K562 (cell line): Measurements from ENCODE around the gene IP6K2. TPM values are rescaled to one million over a fixed set of nuclear protein-coding genes. Genes with fewer than 3 reads are reported as not detected.
A peak's percentile ranks its signal among the peaks of the same experiment; 100 is the strongest.

Experiments
- ATF1 ChIP-seq, 2 experiments: fragments of 450-650 bp in 1 of 2; IDR thresholded peaks; 2 replicates each; pipeline ENCODE4 v1.6.1; 2016; ENCODE audit warnings: missing compliant biosample characterization in 1 of 2, missing genetic modification characterization in 1 of 2
- CBX3 ChIP-seq, 2 experiments: IDR thresholded peaks; 1 replicate in 1 of 2; 2 replicates in 1 of 2; pipeline ENCODE4 v1.6.1; 2012; ENCODE audit warnings: inconsistent platforms in 2 of 2, low read length in 2 of 2, borderline replicate concordance in 1 of 2, control low read depth in 1 of 2
- CREM ChIP-seq: IDR thresholded peaks from 2 replicates; pipeline ENCODE4 v1.6.1; 2014; ENCODE audit warnings: antibody characterized with exemption, low read depth
- E2F4 ChIP-seq: sonication (generic); formaldehyde crosslinking; IDR thresholded peaks from 2 replicates; pipeline ENCODE4 v1.8.0; 2022; ENCODE audit warnings: mild to moderate bottlenecking, low read depth, missing genetic modification reagents
- ETS1 ChIP-seq: conservative IDR thresholded peaks from 2 replicates; pipeline ENCODE4 v1.6.1; 2011; ENCODE audit warnings: low read depth, mild to moderate bottlenecking, low read length; ENCODE audit not compliant: control insufficient read depth
- ETV5 ChIP-seq: sonication (generic); formaldehyde crosslinking; IDR thresholded peaks from 2 replicates; pipeline ENCODE4 v1.4.0; 2020; ENCODE audit warnings: low read depth, mild to moderate bottlenecking, missing genetic modification reagents
- ETV6 ChIP-seq, 3 experiments: fragments of 150-350 bp in 1 of 3; sonication (generic) in 1 of 3; formaldehyde crosslinking in 1 of 3; IDR thresholded peaks; 2 replicates each; pipeline versions ENCODE4 v1.6.1 to v1.8.0; 2014 to 2022; ENCODE audit warnings: borderline replicate concordance in 2 of 3, low read depth in 2 of 3, antibody characterized with exemption in 1 of 3, low read length in 1 of 3, mild to moderate bottlenecking in 1 of 3, missing genetic modification reagents in 1 of 3
- MAFF ChIP-seq: IDR thresholded peaks from 2 replicates; pipeline ENCODE4 v1.6.1; 2012; ENCODE audit warnings: low read length, improper control_type of control experiment
- MAX ChIP-seq: sonication (generic); formaldehyde crosslinking; IDR thresholded peaks from 2 replicates; pipeline ENCODE4 v1.9.0; 2022; ENCODE audit warnings: mild to moderate bottlenecking, missing genetic modification reagents
- SMAD4 ChIP-seq: fragments of 250-450 bp; sonication (Bioruptor Pico); conservative IDR thresholded peaks from 2 replicates; pipeline ENCODE4 v1.8.0; 2021; ENCODE audit warnings: inconsistent platforms, mild to moderate bottlenecking, moderate library complexity
- SREBF1 ChIP-seq: fragments of 150-350 bp; IDR thresholded peaks from 2 replicates; pipeline ENCODE4 v1.6.1; 2014; ENCODE audit warnings: antibody characterized with exemption, low read depth, low read length, borderline replicate concordance
- VEZF1 ChIP-seq: fragments of 200-800 bp; sonication (Bioruptor generic); IDR thresholded peaks from 2 replicates; pipeline ENCODE4 v1.6.1; 2017; ENCODE audit warnings: missing genetic modification characterization, missing compliant biosample characterization
- ZKSCAN3 ChIP-seq: fragments of 250-450 bp; sonication (Bioruptor Pico); IDR thresholded peaks from 2 replicates; pipeline ENCODE4 v1.4.0; 2020
- ZNF274 ChIP-seq: IDR thresholded peaks from 2 replicates; pipeline ENCODE4 v1.6.1; 2011; ENCODE audit warnings: low read depth, mild to moderate bottlenecking, low read length, moderate library complexity, borderline replicate concordance
- ZNF282 ChIP-seq: sonication (generic); formaldehyde crosslinking; IDR thresholded peaks from 2 replicates; pipeline ENCODE4 v1.8.1; 2023; ENCODE audit warnings: missing genetic modification reagents
- ZNF395 ChIP-seq: fragments of 200-800 bp; sonication (Bioruptor generic); IDR thresholded peaks from 2 replicates; pipeline ENCODE4 v1.6.1; 2017; ENCODE audit warnings: missing genetic modification characterization, missing compliant biosample characterization
- polyA plus RNA-seq, 8 experiments: library from polyadenylated mRNA; depleted of rRNA in 4 of 8; stranded (reverse) in 5 of 8; unstranded in 3 of 8; fragments of >200 nt; fragmentation: Nextera tagmentation in 2 of 8; fragmentation: Illumina TruSeq in 1 of 8; extraction: Ambion mirVana in 2 of 8; extraction: Trizol in 1 of 8; gene quantifications; 2 replicates each; pipeline versions ENCODE4 v1.2.1 to v1.2.3, GENCODE V29; 2011 to 2014; ENCODE audit warnings: inconsistent platforms in 1 of 8, missing spikeins in 1 of 8
- total RNA-seq, 7 experiments: library from RNA; depleted of rRNA in 6 of 7; stranded (reverse); fragments of >200 nt in 6 of 7; fragmentation: Illumina TruSeq in 2 of 7; extraction: Trizol in 2 of 7; gene quantifications; 2 replicates each; pipeline versions ENCODE4 v1.2.1 to v1.2.3, GENCODE V29; 2011 to 2021; ENCODE audit warnings: low replicate concordance in 1 of 7

The IP6K2 gene
- total and polyA plus RNA-seq, 9 of the 15 experiments (the other 6 are each of a cell fraction or from before 2014, with no cell fraction given) = 19.6 to 78.1 (median 48.0) TPM

GRCh38 chr3:48661501-48662144 lies 55.4 kb downstream of the IP6K2 start (continued):
- TF ChIP-seq SMAD4 (CRISPR knock-in tag) (peak; percentile 76), E2F4 (peak; percentile 95), VEZF1 (CRISPR knock-in tag) (peak; percentile 54; the same call in 1 of the 2 replicates), ZKSCAN3 (CRISPR knock-in tag) (no peak), SREBF1 (peak; percentile 81; the same call in 1 of the 2 replicates), CBX3 (IDR thresholded peaks at IDR 0.05; ENCODE audit: borderline replicate concordance in 1 of 2, low read length in 2 of 2) (0 out of 3 replicates have a peak, but pooled peaks of 1 of the 2 experiments have one; percentile 51), ATF1 (CRISPR knock-in tag; IDR thresholded peaks at IDR 0.05) (peak; percentile 81), ATF1 (tag; IDR thresholded peaks at IDR 0.05) (no peak), ZNF395 (CRISPR knock-in tag) (peak; percentile 97), MAX (CRISPR knock-in tag) (peak; percentile 92), ETS1 (peak; percentile 92), MAFF (no peak), ZNF274 (no peak), ETV5 (CRISPR knock-in tag) (peak; percentile 95), ETV6 (IDR thresholded peaks at IDR 0.05; ENCODE audit: borderline replicate concordance in 1 of 2, low read depth in 2 of 2, low read length in 1 of 2) (no peak), ETV6 (CRISPR knock-in tag; IDR thresholded peaks at IDR 0.05; ENCODE audit: borderline replicate concordance) (peak; percentile 98; the same call in 1 of the 2 replicates), CREM (peak; percentile 88), ZNF282 (peak; percentile 98)
